ENCODE measurements around the gene TRAPPC12.

TRAPPC12 gene

GRCh38 chr2:3465328-3465727, 85.8 kb downstream of the TRAPPC12 start:
- no peak overlapping the region for H3K27ac ChIP-seq
- TF ChIP-seq CTCF (IDR thresholded peaks at IDR 0.05) = no peak
- TF ChIP-seq ZFX (IDR thresholded peaks at IDR 0.05; ENCODE audit: borderline replicate concordance) = no peak

GRCh38 chr2:3465844-3466481, 86.5 kb downstream of the TRAPPC12 start:
- no peak overlapping the region for H3K27ac ChIP-seq
- TF ChIP-seq ZFX (IDR thresholded peaks at IDR 0.05; ENCODE audit: borderline replicate concordance) (no peak), CTCF (IDR thresholded peaks at IDR 0.05) (no peak)

GRCh38 chr2:3466482-3466863, 87.0 kb downstream of the TRAPPC12 start:
- H3K27ac ChIP-seq = no peak overlapping the region
- no peak for TF ChIP-seq ZFX (IDR thresholded peaks at IDR 0.05; ENCODE audit: borderline replicate concordance)
- TF ChIP-seq CTCF (IDR thresholded peaks at IDR 0.05) = no peak

- no peak overlapping the region for H3K27ac ChIP-seq
- TF ChIP-seq CTCF (IDR thresholded peaks at IDR 0.05) (no peak), ZFX (IDR thresholded peaks at IDR 0.05; ENCODE audit: borderline replicate concordance) (no peak)
These were observed 87.5 kb downstream of the TRAPPC12 start for GRCh38 chr2:3466966-3467365.

- no peak for TF ChIP-seq CTCF (IDR thresholded peaks at IDR 0.05)
- no peak for TF ChIP-seq ZFX (IDR thresholded peaks at IDR 0.05; ENCODE audit: borderline replicate concordance)
- H3K27ac ChIP-seq = no peak overlapping the region
These were observed 88.2 kb downstream of the TRAPPC12 start for GRCh38 chr2:3467654-3468053.

GRCh38 chr2:3468296-3468988, 88.9 kb downstream of the TRAPPC12 start:
- no peak for TF ChIP-seq ZFX (IDR thresholded peaks at IDR 0.05; ENCODE audit: borderline replicate concordance)
- TF ChIP-seq CTCF (IDR thresholded peaks at IDR 0.05) = no peak
- H3K27ac ChIP-seq = no peak overlapping the region

GRCh38 chr2:3469486-3469885, 90.0 kb downstream of the TRAPPC12 start:
- H3K27ac ChIP-seq = peak overlapping the region; percentile 43
- no peak for TF ChIP-seq ZFX (IDR thresholded peaks at IDR 0.05; ENCODE audit: borderline replicate concordance)
- no peak for TF ChIP-seq CTCF (IDR thresholded peaks at IDR 0.05)

Data from 22Rv1 (cell line).